ENCODE data around the gene SERPINB2.

DNA sequence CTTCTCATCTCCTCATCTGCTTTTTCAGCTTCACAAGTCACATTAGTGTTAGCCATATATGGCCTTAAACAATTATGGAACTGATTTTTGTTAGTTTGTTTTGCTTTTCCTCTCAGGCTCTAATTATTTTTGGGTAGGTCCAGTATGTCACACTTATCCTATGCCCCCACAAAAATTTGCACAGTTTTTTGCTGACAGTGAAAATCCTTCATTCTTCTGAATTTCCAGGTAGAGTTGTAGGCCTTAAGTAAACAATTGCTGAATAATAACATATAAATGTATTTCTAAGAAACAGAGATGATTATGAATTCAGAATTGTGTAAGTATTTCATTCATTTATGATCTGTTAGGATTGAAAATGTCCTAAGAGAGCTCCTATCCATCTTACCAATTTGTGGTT, 11.7 kb downstream of the SERPINB2 start:
- TF ChIP-seq, protein P1, sequence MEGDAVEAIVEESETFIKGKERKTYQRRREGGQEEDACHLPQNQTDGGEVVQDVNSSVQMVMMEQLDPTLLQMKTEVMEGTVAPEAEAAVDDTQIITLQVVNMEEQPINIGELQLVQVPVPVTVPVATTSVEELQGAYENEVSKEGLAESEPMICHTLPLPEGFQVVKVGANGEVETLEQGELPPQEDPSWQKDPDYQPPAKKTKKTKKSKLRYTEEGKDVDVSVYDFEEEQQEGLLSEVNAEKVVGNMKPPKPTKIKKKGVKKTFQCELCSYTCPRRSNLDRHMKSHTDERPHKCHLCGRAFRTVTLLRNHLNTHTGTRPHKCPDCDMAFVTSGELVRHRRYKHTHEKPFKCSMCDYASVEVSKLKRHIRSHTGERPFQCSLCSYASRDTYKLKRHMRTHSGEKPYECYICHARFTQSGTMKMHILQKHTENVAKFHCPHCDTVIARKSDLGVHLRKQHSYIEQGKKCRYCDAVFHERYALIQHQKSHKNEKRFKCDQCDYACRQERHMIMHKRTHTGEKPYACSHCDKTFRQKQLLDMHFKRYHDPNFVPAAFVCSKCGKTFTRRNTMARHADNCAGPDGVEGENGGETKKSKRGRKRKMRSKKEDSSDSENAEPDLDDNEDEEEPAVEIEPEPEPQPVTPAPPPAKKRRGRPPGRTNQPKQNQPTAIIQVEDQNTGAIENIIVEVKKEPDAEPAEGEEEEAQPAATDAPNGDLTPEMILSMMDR (IDR thresholded peaks at IDR 0.05; ENCODE audit: insufficient read depth, low read depth, low read length) = no peak
- TF ChIP-seq EZH2 (IDR thresholded peaks at IDR 0.05; ENCODE audit: insufficient read depth, low read length) = no peak

All from astrocyte (in vitro differentiated cells and primary cell).